ENCODE measurements around the gene VWA5B2.

DNA sequence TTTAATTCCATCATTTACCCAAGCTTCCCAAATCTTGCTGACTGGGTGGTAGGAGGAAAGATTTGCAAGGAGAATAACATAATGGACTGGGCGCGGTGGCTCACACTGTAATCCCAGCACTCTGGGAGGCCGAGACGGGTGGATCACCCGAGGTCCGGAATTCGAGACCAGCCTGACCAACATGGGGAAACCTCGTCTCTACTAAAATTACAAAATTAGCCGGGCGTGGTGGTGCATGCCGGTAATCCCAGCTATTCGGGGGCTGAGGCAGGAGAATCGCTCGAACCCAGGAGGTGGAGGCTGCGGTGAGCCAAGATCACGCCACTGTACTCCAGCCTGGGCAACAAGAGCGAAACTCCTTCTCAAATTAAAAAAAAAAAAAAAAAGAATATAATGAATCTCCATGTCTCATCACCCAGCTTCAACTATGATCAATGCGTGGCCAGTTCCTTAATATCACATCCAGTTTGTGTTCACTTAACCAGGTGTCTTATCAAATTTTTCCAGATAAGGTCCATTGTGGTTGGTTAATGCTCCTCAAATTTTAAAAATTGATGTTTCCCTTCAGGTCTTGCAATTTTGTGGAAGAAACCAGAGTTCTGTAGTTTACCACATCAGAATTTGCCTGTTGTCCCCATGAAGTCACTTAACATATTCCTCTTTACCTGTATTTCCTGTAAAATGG is 44.7 kb upstream of the VWA5B2 start:
- TF ChIP-seq EZH2 (IDR thresholded peaks at IDR 0.05; ENCODE audit: low read length, unreplicated experiment) (no peak), EZH2phosphoT487 (IDR thresholded peaks at IDR 0.05; ENCODE audit: borderline replicate concordance, low read length) (no peak)
- TF ChIP-seq, protein P1, sequence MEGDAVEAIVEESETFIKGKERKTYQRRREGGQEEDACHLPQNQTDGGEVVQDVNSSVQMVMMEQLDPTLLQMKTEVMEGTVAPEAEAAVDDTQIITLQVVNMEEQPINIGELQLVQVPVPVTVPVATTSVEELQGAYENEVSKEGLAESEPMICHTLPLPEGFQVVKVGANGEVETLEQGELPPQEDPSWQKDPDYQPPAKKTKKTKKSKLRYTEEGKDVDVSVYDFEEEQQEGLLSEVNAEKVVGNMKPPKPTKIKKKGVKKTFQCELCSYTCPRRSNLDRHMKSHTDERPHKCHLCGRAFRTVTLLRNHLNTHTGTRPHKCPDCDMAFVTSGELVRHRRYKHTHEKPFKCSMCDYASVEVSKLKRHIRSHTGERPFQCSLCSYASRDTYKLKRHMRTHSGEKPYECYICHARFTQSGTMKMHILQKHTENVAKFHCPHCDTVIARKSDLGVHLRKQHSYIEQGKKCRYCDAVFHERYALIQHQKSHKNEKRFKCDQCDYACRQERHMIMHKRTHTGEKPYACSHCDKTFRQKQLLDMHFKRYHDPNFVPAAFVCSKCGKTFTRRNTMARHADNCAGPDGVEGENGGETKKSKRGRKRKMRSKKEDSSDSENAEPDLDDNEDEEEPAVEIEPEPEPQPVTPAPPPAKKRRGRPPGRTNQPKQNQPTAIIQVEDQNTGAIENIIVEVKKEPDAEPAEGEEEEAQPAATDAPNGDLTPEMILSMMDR (conservative IDR thresholded peaks at IDR 0.05; ENCODE audit: low read depth, low read length) = no peak

Measured in PC-3 (cell line).